Heart right ventricle (tissue), 16 donors: ENCODE measurements around the gene MYO7B. TPM values are rescaled to one million over a fixed set of nuclear protein-coding genes. Genes with fewer than 3 reads are reported as not detected.

Source experiments
- ATAC-seq, 8 donors: fragments of 200-7000 bp; cut with Tn5 transposase; one replicate each; pipeline ENCODE4 v1.9.1; 2020; ENCODE audit warnings: mild to moderate bottlenecking in 8 of 8, moderate library complexity in 8 of 8, moderate number of reproducible peaks in 1 of 8
- DNase-seq, 2 donors: peaks; one replicate each; pipeline ENCODE4 v3.0.0-alpha.2; 2020
- H3K27ac ChIP-seq, 10 donors: fragments of 200-600 bp; sonication (generic) in 2 of 10; one replicate each; pipeline versions ENCODE4 v1.5.0 to v1.8.0; 2020 to 2022; ENCODE audit warnings: mild to moderate bottlenecking in 3 of 10
- H3K27me3 ChIP-seq, 7 donors: fragments of 200-600 bp; one replicate each; pipeline ENCODE4 v1.8.0; 2021 to 2022; ENCODE audit warnings: mild to moderate bottlenecking in 2 of 7
- H3K36me3 ChIP-seq, 9 donors: fragments of 200-600 bp; sonication (generic) in 1 of 9; one replicate each; pipeline versions ENCODE4 v1.5.0 to v1.8.0; 2020 to 2022; ENCODE audit warnings: mild to moderate bottlenecking in 2 of 9
- H3K4me1 ChIP-seq, 9 donors: fragments of 200-600 bp; sonication (generic) in 1 of 9; one replicate each; pipeline versions ENCODE4 v1.5.0 to v1.8.0; 2020 to 2022; ENCODE audit warnings: mild to moderate bottlenecking in 4 of 9
- H3K4me3 ChIP-seq, 10 donors: fragments of 200-600 bp; sonication (generic) in 2 of 10; one replicate each; pipeline versions ENCODE4 v1.5.0 to v1.8.0; 2020 to 2022; ENCODE audit warnings: mild to moderate bottlenecking in 7 of 10, moderate library complexity in 2 of 10
- H3K9me3 ChIP-seq, 11 donors: fragments of 200-600 bp in 10 of 11; sonication (generic) in 2 of 11; one replicate each; pipeline versions ENCODE4 v1.5.0 to v1.8.0; 2013 to 2022; ENCODE audit warnings: mild to moderate bottlenecking in 2 of 11, control low read depth in 1 of 11, moderate library complexity in 1 of 11
- WGBS, 2 donors: extraction: QIAGEN DNeasy Blood & Tissue Kit; methylation state at CpG; one replicate each; pipeline ENCODE4 v1.1.7; 2013; ENCODE audit warnings: inconsistent platforms in 1 of 2; 5-methylcytosine and 5-hydroxymethylcytosine counted together
- intact Hi-C, 10 donors: fragments of 100-400 bp; cut with DNase I; formaldehyde crosslinking; loops; one replicate each; pipeline versions ENCODE4 v1.11.1 to v1.14.2; 2022
- polyA plus RNA-seq, 2 donors: library from polyadenylated mRNA; stranded (reverse); fragments of 200-250 nt; gene quantifications; one replicate each; pipeline ENCODE4 v1.2.3, GENCODE V29; 2013
- total RNA-seq, 10 donors: library from RNA; stranded (reverse); fragmentation: NEBNext Ultra II Directional in 3 of 10; extraction: Animal tissue kit (Norgen Biotek cat#: 25700) in 3 of 10; gene quantifications; one replicate each; pipeline versions ENCODE4 v1.2.1 to v1.2.4, GENCODE V29; 2021 to 2023
- TF ChIP-seq, protein P1 (sequence below), 9 donors: fragments of 200-600 bp; sonication (generic) in 2 of 9; IDR thresholded peaks; one replicate each; pipeline versions ENCODE4 v1.5.0 to v1.8.0; 2021 to 2022; ENCODE audit warnings: antibody characterized with exemption in 9 of 9, mild to moderate bottlenecking in 5 of 9, moderate library complexity in 1 of 9
- donor health status: Arrhythmogenic right ventricular cardiomyopathy.
- donor health status: ischemic (EF 13 %, LVEDD 7.1; RV severe dilation, severe dysfunction).
- donor health status: healthy with polysubstance abuse.
- donor health status: DM: no; HTN: yes; CAD: no.
- donor health status: DM: no; HTN: no; CAD: no.
- donor health status: ischemic (EF 25% LVEDD 6.9; RV normal size, moderate dysfunction).
- donor health status: ischemic (EF 25% LVEDD 5.7; RV mildly dilated, moderate dysfunction).
- donor health status: healthy.
- donor health status: DM: yes; HTN: yes; CAD: no.
- donor health status: Ischemic cardiomyopathy.
- donor health status: ischemic (EF 35%, LVEDD 5.7; RV mildly dilated, moderate dysfunction).
- donor health status: nonischemic (EF 11% LVEDD 7.7; RV severe dilation, severe dysfunction).
- donor health status: DM: yes; HTN: yes; CAD: no.
- donor health status: PGD.
- donor health status: ischemic (EF 29% LVEDD 5.4; RV normal size, mild dysfunction).
- donor health status: nonischemic (EF 23%, LVEDD 6.1; RV moderate dilation, normal function).

Gene MYO7B
- total and polyA plus RNA-seq, 12 donors = 0.42 to 2.3 (median 0.90) TPM

DNA sequence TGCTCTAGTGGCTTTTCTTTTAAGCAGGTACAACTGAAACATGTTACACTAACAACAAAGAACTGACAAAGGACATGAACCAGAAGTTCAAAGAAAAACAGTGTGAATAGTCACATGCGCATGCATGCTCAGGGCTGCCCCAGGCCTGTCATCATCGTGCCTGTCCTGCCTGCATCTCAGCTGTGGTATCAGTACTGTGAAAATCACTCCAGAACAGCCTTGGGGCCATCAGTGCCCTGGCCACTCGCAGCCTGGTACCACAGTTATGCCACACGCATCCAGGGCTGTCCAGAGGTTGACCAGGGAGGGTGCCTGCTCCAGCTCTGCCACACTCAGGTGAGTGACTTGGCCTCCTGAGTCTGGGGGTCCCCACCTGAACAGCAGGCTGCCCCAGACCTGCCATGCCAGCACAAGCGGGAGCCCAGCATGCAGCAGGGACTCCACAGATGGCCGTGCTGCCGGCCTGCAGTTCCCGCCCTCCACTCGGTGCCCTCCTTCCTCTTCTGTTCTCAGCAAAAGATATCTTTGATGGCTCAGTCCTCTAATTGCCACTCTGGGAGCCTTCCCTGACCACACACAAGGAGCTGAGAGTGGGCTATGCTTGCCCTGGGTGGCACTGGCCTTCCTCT lies 127.6 kb downstream of the MYO7B start:
- TF ChIP-seq, protein P1, sequence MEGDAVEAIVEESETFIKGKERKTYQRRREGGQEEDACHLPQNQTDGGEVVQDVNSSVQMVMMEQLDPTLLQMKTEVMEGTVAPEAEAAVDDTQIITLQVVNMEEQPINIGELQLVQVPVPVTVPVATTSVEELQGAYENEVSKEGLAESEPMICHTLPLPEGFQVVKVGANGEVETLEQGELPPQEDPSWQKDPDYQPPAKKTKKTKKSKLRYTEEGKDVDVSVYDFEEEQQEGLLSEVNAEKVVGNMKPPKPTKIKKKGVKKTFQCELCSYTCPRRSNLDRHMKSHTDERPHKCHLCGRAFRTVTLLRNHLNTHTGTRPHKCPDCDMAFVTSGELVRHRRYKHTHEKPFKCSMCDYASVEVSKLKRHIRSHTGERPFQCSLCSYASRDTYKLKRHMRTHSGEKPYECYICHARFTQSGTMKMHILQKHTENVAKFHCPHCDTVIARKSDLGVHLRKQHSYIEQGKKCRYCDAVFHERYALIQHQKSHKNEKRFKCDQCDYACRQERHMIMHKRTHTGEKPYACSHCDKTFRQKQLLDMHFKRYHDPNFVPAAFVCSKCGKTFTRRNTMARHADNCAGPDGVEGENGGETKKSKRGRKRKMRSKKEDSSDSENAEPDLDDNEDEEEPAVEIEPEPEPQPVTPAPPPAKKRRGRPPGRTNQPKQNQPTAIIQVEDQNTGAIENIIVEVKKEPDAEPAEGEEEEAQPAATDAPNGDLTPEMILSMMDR (IDR thresholded peaks at IDR 0.05) = no peak

DNA sequence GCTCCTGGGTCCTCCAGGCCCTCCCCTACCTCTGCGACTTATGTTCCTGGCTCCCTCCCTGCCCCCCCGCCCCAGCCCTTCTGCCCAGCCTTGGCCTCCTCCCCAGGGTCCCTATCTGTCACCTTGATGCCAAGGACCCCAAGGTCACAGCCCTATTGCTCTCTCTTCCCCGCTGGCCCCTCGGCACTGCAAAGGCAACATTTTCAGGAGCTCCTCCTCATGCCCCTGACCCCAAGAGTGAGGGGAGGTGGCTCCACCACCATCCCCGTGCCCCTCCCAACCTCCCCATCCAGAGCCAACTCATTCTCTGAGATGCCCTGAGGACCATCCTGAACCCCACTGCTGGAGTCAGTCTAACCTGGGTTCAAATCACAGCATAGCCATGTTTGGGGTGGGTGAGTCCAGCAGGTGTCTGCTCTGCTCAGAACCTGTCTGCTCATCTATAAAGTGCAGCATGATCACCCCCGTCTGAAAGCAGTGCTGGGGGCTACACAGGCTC lies 128.1 kb downstream of the MYO7B start:
- H3K4me1 ChIP-seq = peaks cover 58 to 97% (median 86%) of the 10 kb centered on the region in 9 donors
- 36 to 43% methylated on average over 6 of the region's 6 CpGs for WGBS, 2 donors
- DNase-seq = no peak

More for the DNA sequence above, 127.6 kb downstream of the MYO7B start:
- peaks cover 0 to 4% (median 0%) of the 10 kb centered on the region in 11 donors for H3K9me3 ChIP-seq
- WGBS, 2 donors = 39 to 41% methylated on average over 9 of the region's 9 CpGs
- ATAC-seq (peak in 4 of 8 donors; percentile 6 to 19 (median 8)), DNase-seq (peak in 1 of 2 donors; percentile 18)
- intact Hi-C loops = no loop called here
- peaks cover 0 to 35% (median 0%) of the 10 kb centered on the region in 7 donors for H3K27me3 ChIP-seq
- H3K27ac ChIP-seq = peak overlapping the region; percentile 7 to 96 (median 88)
- peak overlapping the region in 8 of 10 donors; percentile 28 to 55 (median 42) for H3K4me3 ChIP-seq
- peaks cover 0 to 18% (median 0%) of the 10 kb centered on the region in 9 donors for H3K36me3 ChIP-seq
- H3K4me1 ChIP-seq = peaks cover 62 to 97% (median 87%) of the 10 kb centered on the region in 9 donors

DNA sequence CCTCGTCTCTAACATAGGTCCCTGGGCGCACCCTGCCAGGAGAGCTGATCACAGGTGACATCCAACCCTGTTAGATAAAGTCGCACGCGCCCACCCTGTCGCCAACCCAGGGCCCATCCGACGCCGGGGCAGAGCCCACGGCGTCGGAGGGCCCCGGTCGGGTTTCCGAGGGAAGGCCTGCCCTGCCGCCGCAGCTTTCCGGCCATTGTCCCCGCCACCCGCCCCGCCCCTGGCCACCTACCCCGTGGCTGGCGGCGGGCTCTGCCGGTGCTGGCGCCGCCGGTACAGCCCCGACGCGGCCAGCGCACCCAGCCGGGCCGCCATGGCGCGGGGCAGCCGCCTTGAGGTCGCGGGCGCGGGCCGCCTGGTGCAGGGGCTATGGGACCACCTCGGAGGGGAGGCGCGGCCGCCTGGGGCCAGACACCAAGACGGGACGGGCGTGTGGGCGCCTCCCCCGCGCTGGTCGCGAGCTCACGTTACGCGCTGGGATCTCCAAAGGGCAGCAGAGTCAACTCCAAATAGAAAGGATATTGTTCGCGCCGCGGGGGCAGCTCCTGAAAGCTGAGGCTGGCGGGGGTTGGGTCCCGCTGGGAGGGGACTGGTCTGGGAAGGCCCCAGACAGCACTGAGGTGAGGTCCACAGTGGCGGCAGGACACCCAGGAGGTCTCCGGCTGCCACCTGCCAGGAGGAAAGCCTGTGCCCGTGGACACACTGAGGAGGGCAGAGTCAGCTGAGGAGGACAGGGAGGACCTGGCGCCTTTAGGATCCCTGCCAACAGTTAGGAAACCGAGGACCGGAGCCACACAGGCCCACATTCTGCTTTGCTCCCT lies 128.8 kb downstream of the MYO7B start:
- Histone ChIP-seq H3K27ac (peak overlapping the region; percentile 77 to 96 (median 88)), H3K27me3 (peaks cover 0 to 35% (median 0%) of the 10 kb centered on the region in 7 donors), H3K9me3 (peaks cover 0 to 9% (median 0%) of the 10 kb centered on the region in 11 donors), H3K4me1 (peaks cover 51 to 97% (median 86%) of the 10 kb centered on the region in 9 donors), H3K4me3 (peak overlapping the region in 9 of 10 donors; percentile 28 to 55 (median 40)), H3K36me3 (peaks cover 0 to 15% (median 0%) of the 10 kb centered on the region in 9 donors)
- WGBS, 2 donors = 8 to 16% methylated on average over 66 to 69 of the region's 69 CpGs
- TF ChIP-seq, protein P1 (IDR thresholded peaks at IDR 0.05) = no peak
- peak; percentile 53 to 63 for DNase-seq
- intact Hi-C loops = no loop called here
- ATAC-seq = peak; percentile 9 to 63 (median 32)

More for the DNA sequence above, 128.1 kb downstream of the MYO7B start:
- ATAC-seq = no peak
- Histone ChIP-seq H3K9me3 (peaks cover 0 to 9% (median 0%) of the 10 kb centered on the region in 11 donors), H3K4me3 (peak overlapping the region in 9 of 10 donors; percentile 28 to 55 (median 40)), H3K27ac (peak overlapping the region; percentile 7 to 96 (median 88)), H3K27me3 (peaks cover 0 to 35% (median 0%) of the 10 kb centered on the region in 7 donors), H3K36me3 (peaks cover 0 to 13% (median 0%) of the 10 kb centered on the region in 9 donors)
- TF ChIP-seq, protein P1 (IDR thresholded peaks at IDR 0.05) = no peak
- intact Hi-C loops = no loop called here

DNA sequence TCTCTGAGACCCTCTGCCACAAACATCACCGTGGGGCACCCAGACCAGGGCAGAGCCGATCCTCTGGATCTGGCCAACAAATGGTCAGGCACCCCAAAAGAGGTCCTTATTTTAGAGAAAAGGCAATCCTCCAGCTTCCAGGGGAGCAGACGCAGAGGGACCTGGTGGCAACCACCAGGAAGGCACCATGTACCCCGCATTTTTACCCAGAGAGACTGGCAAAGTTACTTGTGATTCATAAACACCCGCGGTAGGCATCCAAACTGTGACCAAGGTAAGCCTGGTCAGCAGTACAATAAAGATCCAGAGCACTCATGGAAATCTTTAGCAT lies 129.4 kb downstream of the MYO7B start:
- H3K4me3 ChIP-seq = peak overlapping the region in 9 of 10 donors; percentile 28 to 55 (median 40)
- DNase-seq (no peak), ATAC-seq (no peak)
- TF ChIP-seq, protein P1 (IDR thresholded peaks at IDR 0.05) = no peak
- intact Hi-C loops = no loop called here
- 64 to 71% methylated on average over 6 of the region's 6 CpGs for WGBS, 2 donors
- H3K27me3 ChIP-seq = peaks cover 0 to 35% (median 0%) of the 10 kb centered on the region in 7 donors
- H3K27ac ChIP-seq = peak overlapping the region; percentile 77 to 96 (median 88)
- H3K36me3 ChIP-seq = peaks cover 0 to 15% (median 0%) of the 10 kb centered on the region in 9 donors
- peaks cover 47 to 97% (median 86%) of the 10 kb centered on the region in 9 donors for H3K4me1 ChIP-seq
- H3K9me3 ChIP-seq = peaks cover 0 to 9% (median 0%) of the 10 kb centered on the region in 11 donors
